A673 (cell line): ENCODE data around the gene SYT7. TPM values are rescaled to one million over a fixed set of nuclear protein-coding genes. Genes with fewer than 3 reads are reported as not detected.

Experiments
- BruUV-seq: library from RNA; stranded (reverse); fragments of 400-500 nt; replicated peaks from 2 replicates; lab custom pipeline; 2021; lab: Mats Ljungman, UMichigan
- CTCF ChIA-PET: fragments of 300-600 bp; sonication (Branson Sonifier 250); formaldehyde crosslinking; loops from one replicate; lab custom pipeline; 2022; ENCODE audit warnings: antibody characterized with exemption; lab: Charles Lee
- POLR2A ChIA-PET: fragments of 300-600 bp; sonication (Branson Sonifier 250); formaldehyde crosslinking; loops from one replicate; lab custom pipeline; 2022; ENCODE audit warnings: antibody characterized with exemption; ENCODE audit not compliant: low non-redundant PET; lab: Charles Lee
- DNase-seq: peaks from one replicate; pipeline ENCODE4 v3.0.0-alpha.2; 2015; ENCODE audit warnings: low spot score
- H3K27ac ChIP-seq: fragments of 200-600 bp; sonication (generic); 2 replicates; pipeline ENCODE4 v1.5.1; 2016; ENCODE audit warnings: mixed run types, low read depth, mild to moderate bottlenecking, mixed read lengths, antibody characterized with exemption, low read length; ENCODE audit not compliant: poor library complexity, severe bottlenecking
- H3K27me3 ChIP-seq: fragments of 200-600 bp; sonication (generic); replicated peaks from 2 replicates; pipeline ENCODE4 v1.6.1; 2017; ENCODE audit warnings: mixed run types, low read depth, mild to moderate bottlenecking, mixed read lengths, antibody characterized with exemption, low read length; ENCODE audit not compliant: insufficient read depth, poor library complexity
- H3K36me3 ChIP-seq: fragments of 200-600 bp; sonication (generic); 2 replicates; pipeline ENCODE4 v1.6.1; 2016; ENCODE audit warnings: mixed run types, mild to moderate bottlenecking, mixed read lengths, antibody characterized with exemption, low read length; ENCODE audit not compliant: insufficient read depth, poor library complexity, severe bottlenecking
- H3K4me1 ChIP-seq: fragments of 200-600 bp; sonication (generic); 2 replicates; pipeline ENCODE4 v1.6.1; 2017; ENCODE audit warnings: mixed run types, mild to moderate bottlenecking, mixed read lengths, antibody characterized with exemption, low read length; ENCODE audit not compliant: insufficient read depth, poor library complexity, severe bottlenecking
- H3K4me3 ChIP-seq: fragments of 200-600 bp; sonication (generic); 2 replicates; pipeline ENCODE4 v1.5.1; 2016; ENCODE audit warnings: low read depth, mixed run types, mild to moderate bottlenecking, mixed read lengths, low read length; ENCODE audit not compliant: poor library complexity, severe bottlenecking
- H3K9me3 ChIP-seq: fragments of 200-600 bp; sonication (generic); 2 replicates; pipeline ENCODE4 v1.6.1; 2016; ENCODE audit warnings: mixed run types, low read depth, mild to moderate bottlenecking, mixed read lengths, antibody characterized with exemption, low read length; ENCODE audit not compliant: poor library complexity, severe bottlenecking
- EZH2 ChIP-seq: fragments of 200-600 bp; sonication (generic); IDR thresholded peaks from 2 replicates; pipeline ENCODE4 v1.6.1; 2017; ENCODE audit warnings: borderline replicate concordance, low read depth, mild to moderate bottlenecking, mixed read lengths, antibody characterized with exemption, low read length; ENCODE audit not compliant: poor library complexity, severe bottlenecking
- intact Hi-C: fragments of 100-400 bp; cut with micrococcal nuclease; formaldehyde crosslinking; loops from one replicate; pipeline ENCODE4 v1.10.0; 2022; ENCODE audit not compliant: unreplicated experiment
- total RNA-seq: library from RNA; stranded (reverse); gene quantifications from 2 replicates; pipeline ENCODE4 v1.2.3, GENCODE V29; 2021
- TF ChIP-seq, protein P1 (sequence below): fragments of 300-800, 200-600 bp; sonication (generic); conservative IDR thresholded peaks from 2 replicates; pipeline ENCODE4 v1.5.1; 2017; ENCODE audit warnings: low read depth, mild to moderate bottlenecking, antibody characterized with exemption, low read length, moderate library complexity, mixed read lengths

SYT7 gene
- total RNA-seq, 1 experiment from 2014 or later, result 1.3 TPM

DNA sequence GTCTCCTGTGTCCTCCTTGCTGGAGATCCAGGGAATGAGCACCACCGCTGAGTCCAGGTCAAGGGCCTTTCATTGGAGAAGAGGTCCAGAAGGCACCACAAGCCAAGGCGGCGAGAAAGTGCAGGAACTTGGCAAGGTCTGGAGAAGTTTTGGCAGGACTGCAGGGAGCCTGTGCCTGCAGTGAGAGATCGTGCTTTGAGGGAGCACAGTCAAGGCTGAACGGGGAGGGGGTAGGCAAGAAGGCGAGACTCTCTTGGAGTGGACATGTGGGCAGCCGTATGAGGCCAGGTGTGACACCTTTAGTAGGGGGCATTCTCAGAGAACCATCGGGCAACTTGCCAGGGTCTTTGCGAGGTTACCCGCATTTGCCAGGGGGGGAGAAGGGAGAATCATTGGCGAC, 41.9 kb downstream of the SYT7 start:
- intact Hi-C loops, result no loop called here
- ChIA-PET POLR2A (no interaction called here), CTCF (no interaction called here)
- TF ChIP-seq, protein P1, sequence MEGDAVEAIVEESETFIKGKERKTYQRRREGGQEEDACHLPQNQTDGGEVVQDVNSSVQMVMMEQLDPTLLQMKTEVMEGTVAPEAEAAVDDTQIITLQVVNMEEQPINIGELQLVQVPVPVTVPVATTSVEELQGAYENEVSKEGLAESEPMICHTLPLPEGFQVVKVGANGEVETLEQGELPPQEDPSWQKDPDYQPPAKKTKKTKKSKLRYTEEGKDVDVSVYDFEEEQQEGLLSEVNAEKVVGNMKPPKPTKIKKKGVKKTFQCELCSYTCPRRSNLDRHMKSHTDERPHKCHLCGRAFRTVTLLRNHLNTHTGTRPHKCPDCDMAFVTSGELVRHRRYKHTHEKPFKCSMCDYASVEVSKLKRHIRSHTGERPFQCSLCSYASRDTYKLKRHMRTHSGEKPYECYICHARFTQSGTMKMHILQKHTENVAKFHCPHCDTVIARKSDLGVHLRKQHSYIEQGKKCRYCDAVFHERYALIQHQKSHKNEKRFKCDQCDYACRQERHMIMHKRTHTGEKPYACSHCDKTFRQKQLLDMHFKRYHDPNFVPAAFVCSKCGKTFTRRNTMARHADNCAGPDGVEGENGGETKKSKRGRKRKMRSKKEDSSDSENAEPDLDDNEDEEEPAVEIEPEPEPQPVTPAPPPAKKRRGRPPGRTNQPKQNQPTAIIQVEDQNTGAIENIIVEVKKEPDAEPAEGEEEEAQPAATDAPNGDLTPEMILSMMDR, result no peak
- TF ChIP-seq EZH2, result no peak
- no peaks in the 10 kb centered on the region for H3K27me3 ChIP-seq
- H3K9me3 ChIP-seq, result no peaks in the 10 kb centered on the region
- H3K36me3 ChIP-seq, result no peaks in the 10 kb centered on the region
- no peak for DNase-seq
- no peak overlapping the region for H3K4me3 ChIP-seq
- H3K27ac ChIP-seq, result no peak overlapping the region
- no TSS peak for BruUV-seq
- H3K4me1 ChIP-seq, result no peaks in the 10 kb centered on the region

DNA sequence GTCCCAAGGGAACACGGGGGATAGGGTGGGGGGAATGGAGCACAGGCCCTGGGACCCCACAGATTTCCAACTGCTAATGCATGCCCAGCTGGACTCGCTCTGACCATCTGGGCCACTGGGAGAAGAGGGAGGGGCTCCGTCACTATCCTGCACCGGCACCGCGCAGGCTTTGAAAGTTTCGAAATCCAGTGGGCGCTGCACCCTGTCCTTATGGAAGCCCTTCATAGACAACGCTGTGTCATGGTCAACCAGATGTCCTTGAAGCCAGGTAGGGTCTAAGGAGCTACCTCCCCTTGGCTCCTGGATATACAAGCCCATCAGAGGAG, 42.3 kb downstream of the SYT7 start:
- DNase-seq, result no peak
- ChIA-PET CTCF (no interaction called here), POLR2A (no interaction called here)
- Histone ChIP-seq H3K27me3 (no peaks in the 10 kb centered on the region), H3K27ac (no peak overlapping the region), H3K4me1 (no peaks in the 10 kb centered on the region), H3K4me3 (no peak overlapping the region), H3K9me3 (no peaks in the 10 kb centered on the region), H3K36me3 (no peaks in the 10 kb centered on the region)
- TF ChIP-seq, protein P1, result no peak
- no peak for TF ChIP-seq EZH2
- intact Hi-C loops, result no loop called here
- no TSS peak for BruUV-seq

DNA sequence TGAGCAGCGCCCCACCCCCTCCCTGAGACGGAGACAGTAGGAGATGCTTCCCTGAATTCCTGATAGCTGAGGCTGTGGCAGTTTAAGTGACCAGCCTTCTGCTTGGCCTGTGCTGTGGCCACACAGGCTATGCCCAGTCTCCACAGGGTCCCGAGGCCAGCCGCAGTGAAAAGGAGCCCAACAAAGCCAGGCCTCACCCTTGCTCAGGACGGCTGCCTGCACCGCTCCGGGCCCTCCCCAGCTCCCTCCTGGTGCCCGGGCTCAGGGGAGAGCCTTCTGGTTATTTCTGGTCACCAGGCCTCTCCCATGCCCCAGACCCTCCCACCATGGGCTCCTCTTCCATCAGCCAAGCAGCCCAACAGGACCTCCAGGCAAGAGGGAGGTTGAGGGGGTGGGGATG, 43.5 kb downstream of the SYT7 start:
- no TSS peak for BruUV-seq
- H3K4me1 ChIP-seq, result no peaks in the 10 kb centered on the region
- H3K27ac ChIP-seq, result no peak overlapping the region
- H3K27me3 ChIP-seq, result no peaks in the 10 kb centered on the region
- POLR2A ChIA-PET, result no interaction called here
- DNase-seq, result no peak
- no peak overlapping the region for H3K4me3 ChIP-seq
- H3K36me3 ChIP-seq, result no peaks in the 10 kb centered on the region
- TF ChIP-seq EZH2, result no peak
- TF ChIP-seq, protein P1, result no peak
- CTCF ChIA-PET, result interaction anchor here (0.6 kb wide), 1 partner anchor 196 kb away, joined by 5 read pairs; no protein-coding TSS in a partner anchor
- H3K9me3 ChIP-seq, result no peaks in the 10 kb centered on the region
- intact Hi-C loops, result no loop called here
